22Rv1 (cell line): ENCODE results near the gene ATP2B3.

Experiments
- H3K27ac ChIP-seq: fragments of 450-650 bp; 2 replicates; pipeline ENCODE4 v1.5.1; 2017
- CTCF ChIP-seq: fragments of 450-650 bp; IDR thresholded peaks from 2 replicates; pipeline ENCODE4 v1.5.1; 2017; ENCODE audit warnings: mild to moderate bottlenecking
- ZFX ChIP-seq: fragments of 450-650 bp; IDR thresholded peaks from 2 replicates; pipeline ENCODE4 v1.6.1; 2017; ENCODE audit warnings: antibody characterized with exemption, borderline replicate concordance

ATP2B3 gene

DNA sequence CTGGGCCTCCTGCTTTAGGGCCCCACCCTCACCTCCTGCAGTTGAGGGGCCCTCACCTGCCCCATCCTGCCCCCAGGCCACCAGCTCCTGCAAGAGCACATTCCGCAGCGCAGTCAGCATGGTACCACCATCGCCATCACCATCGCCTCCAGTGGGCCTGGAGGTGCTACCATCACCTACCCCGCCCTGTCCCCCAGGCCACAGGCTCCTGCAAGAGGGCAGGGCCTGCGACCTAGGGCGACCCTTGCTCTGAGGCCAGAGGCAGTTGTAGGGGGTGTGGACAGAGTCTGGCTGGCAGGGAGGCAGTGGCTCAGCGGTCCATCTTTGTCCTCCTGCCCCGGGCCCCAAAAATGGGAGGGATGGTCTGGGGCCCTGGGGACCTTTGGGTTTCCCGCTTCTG lies 43.2 kb upstream of the ATP2B3 start:
- no peak for TF ChIP-seq CTCF
- no peak for TF ChIP-seq ZFX
- H3K27ac ChIP-seq, result no peak overlapping the region

GRCh38 chrX:153474718-153475117 lies 42.7 kb upstream of the ATP2B3 start:
- no peak overlapping the region for H3K27ac ChIP-seq
- TF ChIP-seq ZFX, result no peak
- no peak for TF ChIP-seq CTCF

DNA sequence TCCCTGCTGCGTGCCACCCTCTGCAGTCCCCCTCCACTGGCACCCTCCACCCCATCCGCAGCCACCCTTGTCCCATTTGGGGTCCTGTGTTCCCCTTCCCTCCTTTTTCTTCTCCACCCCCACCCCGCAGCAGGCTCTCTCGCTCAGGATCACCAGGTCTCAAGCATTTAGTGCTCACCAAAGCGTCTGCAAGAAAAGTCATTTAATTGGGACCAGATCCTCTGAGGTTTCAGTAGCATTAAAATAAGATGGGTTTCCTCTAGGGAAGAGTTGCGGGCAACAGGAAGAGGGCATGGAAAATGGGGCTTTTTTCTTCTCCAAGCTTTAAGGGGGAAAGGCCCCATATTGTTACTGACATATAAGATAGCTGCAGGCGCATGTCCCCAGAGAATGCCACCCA lies 42.2 kb upstream of the ATP2B3 start:
- no peak overlapping the region for H3K27ac ChIP-seq
- TF ChIP-seq CTCF, result no peak
- no peak for TF ChIP-seq ZFX

DNA sequence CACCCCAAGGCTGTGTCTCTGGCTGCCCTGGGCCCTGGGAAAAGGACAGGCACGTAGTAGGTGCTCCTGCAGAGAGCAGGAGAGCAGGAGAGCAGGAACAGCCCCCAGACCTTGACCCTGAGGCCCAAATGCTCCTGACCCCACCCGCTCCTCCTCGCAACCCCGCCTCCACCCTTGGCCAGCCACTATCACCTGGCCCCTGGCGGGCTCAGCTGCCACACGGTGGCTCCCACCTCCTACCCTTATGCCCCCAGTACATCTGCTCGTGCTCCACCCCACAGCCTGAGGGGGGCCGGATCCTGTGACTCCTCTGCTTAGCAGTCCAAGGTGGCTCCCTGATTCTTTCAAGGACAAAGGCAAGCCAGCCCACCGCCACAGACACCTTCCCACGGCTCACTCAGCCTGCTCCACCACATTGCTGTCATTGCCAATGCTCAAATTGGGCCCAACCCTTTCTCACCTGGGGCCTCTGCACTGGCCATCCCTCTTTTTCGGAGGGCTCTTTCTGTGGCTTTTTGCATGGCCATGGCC lies 41.6 kb upstream of the ATP2B3 start:
- H3K27ac ChIP-seq, result no peak overlapping the region

GRCh38 chrX:153476666-153477363 lies 40.6 kb upstream of the ATP2B3 start:
- TF ChIP-seq ZFX (no peak), CTCF (no peak)
- H3K27ac ChIP-seq, result no peak overlapping the region

More for the DNA sequence above, 41.6 kb upstream of the ATP2B3 start:
- TF ChIP-seq ZFX (no peak), CTCF (no peak)

- no peak overlapping the region for H3K27ac ChIP-seq
- TF ChIP-seq ZFX (no peak), CTCF (no peak)
Measured at GRCh38 chrX:153477364-153477857, 40.0 kb upstream of the ATP2B3 start.

DNA sequence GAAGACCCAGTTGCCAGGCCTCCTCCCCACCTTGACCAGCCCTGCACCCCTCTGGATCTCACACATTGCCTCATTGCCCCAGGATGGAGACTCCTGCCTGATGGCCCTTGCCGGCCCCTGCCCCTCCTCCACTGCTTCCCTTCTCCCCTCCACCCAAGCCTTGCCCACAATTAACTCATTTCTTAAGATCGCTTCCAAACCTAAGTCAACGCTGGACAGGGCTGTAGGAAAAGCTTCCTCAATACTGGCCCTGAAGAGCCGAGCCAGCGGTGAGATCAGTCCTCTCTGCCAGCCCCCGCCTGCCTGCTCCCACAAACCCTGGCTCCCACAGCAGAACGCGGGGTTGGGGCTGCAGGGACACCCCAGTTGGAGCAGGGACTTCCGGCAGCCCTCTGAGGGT lies 39.5 kb upstream of the ATP2B3 start:
- no peak overlapping the region for H3K27ac ChIP-seq
- TF ChIP-seq CTCF, result no peak
- TF ChIP-seq ZFX, result no peak
